B cell (primary cell): ENCODE measurements around the gene GABRR2. TPM values are rescaled to one million over a fixed set of nuclear protein-coding genes. Genes with fewer than 3 reads are reported as not detected.

ENCODE experiments used
- ATAC-seq: fragments of 200-7000 bp; cut with Tn5 transposase; one replicate; pipeline ENCODE4 v1.10.0; 2021; ENCODE audit warnings: low read depth, mild to moderate bottlenecking, moderate number of reproducible peaks, moderate library complexity
- CTCF ChIA-PET: fragments of 350-600 bp; sonication (Branson Sonifier 250); formaldehyde crosslinking; loops from one replicate; lab custom pipeline; 2021; ENCODE audit warnings: antibody characterized with exemption, inconsistent platforms; lab: Charles Lee
- POLR2A ChIA-PET: fragments of 350-600 bp; sonication (Branson Sonifier 250); formaldehyde crosslinking; loops from one replicate; lab custom pipeline; 2021; ENCODE audit warnings: antibody characterized with exemption; lab: Charles Lee
- DNase-seq: peaks from one replicate; pipeline ENCODE4 v3.0.0; 2013
- H2AFZ ChIP-seq: 2 replicates; pipeline ENCODE4 v1.6.1; 2012; ENCODE audit warnings: mild to moderate bottlenecking, low read depth, low read length; ENCODE audit not compliant: insufficient read depth, poor library complexity, severe bottlenecking
- H3K27ac ChIP-seq, 2 donors: 1 replicate in 1 of 2; 2 replicates in 1 of 2; pipeline ENCODE4 v1.5.1; 2012 to 2013; ENCODE audit warnings: low read length in 2 of 2, mild to moderate bottlenecking in 2 of 2, moderate library complexity in 1 of 2
- H3K27me3 ChIP-seq, 4 experiments: fragments of 200-600 bp in 1 of 4; sonication (generic) in 1 of 4; replicated peaks in 1 of 4; 1 replicate in 2 of 4; 2 replicates in 2 of 4; pipeline versions ENCODE4 v1.6.1 to v1.7.0; 2013 to 2016; ENCODE audit warnings: low read length in 3 of 4, mild to moderate bottlenecking in 2 of 4, mixed read lengths in 1 of 4, moderate library complexity in 1 of 4; ENCODE audit not compliant: insufficient read depth in 4 of 4, control insufficient read depth in 3 of 4; ENCODE audit errors: control extremely low read depth in 1 of 4
- H3K36me3 ChIP-seq, 2 experiments: replicated peaks in 1 of 2; 1 replicate in 1 of 2; 2 replicates in 1 of 2; pipeline versions ENCODE4 v1.6.1 to v1.7.1; 2013; ENCODE audit warnings: low read length in 1 of 2; ENCODE audit not compliant: insufficient read depth in 2 of 2, control insufficient read depth in 1 of 2; ENCODE audit errors: control extremely low read depth in 1 of 2, extremely low read depth in 1 of 2
- H3K4me1 ChIP-seq, 2 donors: fragments of 200-600 bp in 1 of 2; sonication (generic) in 1 of 2; 1 replicate in 1 of 2; 2 replicates in 1 of 2; pipeline versions ENCODE4 v1.5.1 to v1.6.1; 2013 to 2017; ENCODE audit warnings: low read length in 2 of 2; ENCODE audit not compliant: control insufficient read depth in 2 of 2, insufficient read depth in 2 of 2
- H3K4me2 ChIP-seq: replicated peaks from 2 replicates; pipeline ENCODE3; 2012; ENCODE audit warnings: mild to moderate bottlenecking, low read depth, low read length; ENCODE audit not compliant: poor library complexity, severe bottlenecking
- H3K4me3 ChIP-seq, 5 experiments: fragments of 200-600 bp in 1 of 5; sonication (generic) in 1 of 5; 1 replicate in 3 of 5; 2 replicates in 2 of 5; pipeline versions ENCODE4 v1.5.1 to v1.7.0; 2011 to 2016; ENCODE audit warnings: low read length in 4 of 5, mild to moderate bottlenecking in 4 of 5, low read depth in 2 of 5, control low read depth in 1 of 5, moderate library complexity in 1 of 5; ENCODE audit not compliant: insufficient read depth in 1 of 5; ENCODE audit errors: control extremely low read depth in 1 of 5, extremely low read depth in 1 of 5
- H3K79me2 ChIP-seq: fragments of 200-600 bp; sonication (generic); one replicate; pipeline ENCODE4 v1.6.0; 2016; ENCODE audit warnings: low read length; ENCODE audit not compliant: control insufficient read depth, insufficient read depth
- H3K9ac ChIP-seq: fragments of 200-600 bp; sonication (generic); 2 replicates; pipeline ENCODE4 v1.6.1; 2017; ENCODE audit warnings: mild to moderate bottlenecking, low read length, moderate library complexity
- H3K9me3 ChIP-seq, 3 donors: one replicate each; pipeline versions ENCODE4 v1.6.1 to v1.7.1; 2013; ENCODE audit warnings: low read length in 2 of 3; ENCODE audit not compliant: control insufficient read depth in 2 of 3, insufficient read depth in 1 of 3; ENCODE audit errors: control extremely low read depth in 1 of 3
- H4K20me1 ChIP-seq: 2 replicates; pipeline ENCODE4 v1.6.0; 2012; ENCODE audit warnings: mild to moderate bottlenecking, low read length; ENCODE audit not compliant: insufficient read depth, control insufficient read depth, poor library complexity, severe bottlenecking
- H3K27ac Mint-ChIP-seq: one replicate; pipeline ENCODE4 v1.8.0; 2021; ENCODE audit warnings: mixed read lengths
- H3K27me3 Mint-ChIP-seq: one replicate; pipeline ENCODE4 v1.8.0; 2021; ENCODE audit warnings: mixed read lengths
- H3K4me1 Mint-ChIP-seq: one replicate; pipeline ENCODE4 v1.8.0; 2021; ENCODE audit warnings: mixed read lengths
- H3K4me3 Mint-ChIP-seq: one replicate; pipeline ENCODE4 v1.8.0; 2021; ENCODE audit warnings: mixed read lengths
- H3K9me3 Mint-ChIP-seq: one replicate; pipeline ENCODE4 v1.8.0; 2022; ENCODE audit warnings: mixed read lengths; ENCODE audit not compliant: insufficient read depth
- CTCF ChIP-seq: fragments of 200-600 bp; IDR thresholded peaks from one replicate; pipeline ENCODE4 v1.8.0; 2022; ENCODE audit warnings: antibody characterized with exemption, mild to moderate bottlenecking
- EZH2 ChIP-seq: IDR thresholded peaks from 2 replicates; pipeline ENCODE4 v1.6.1; 2012; ENCODE audit warnings: borderline replicate concordance, low read depth, mild to moderate bottlenecking, moderate library complexity, low read length; ENCODE audit not compliant: insufficient read depth, poor library complexity, severe bottlenecking
- WGBS: methylation state at CpG from one replicate; pipeline ENCODE4 v1.1.5; 2013; ENCODE audit warnings: missing lambda C conversion rate; ENCODE audit not compliant: insufficient coverage; 5-methylcytosine and 5-hydroxymethylcytosine counted together
- intact Hi-C: fragments of 100-400 bp; cut with micrococcal nuclease; formaldehyde crosslinking; loops from one replicate; pipeline ENCODE4 v1.10.0; 2022
- polyA plus RNA-seq: library from polyadenylated mRNA; depleted of rRNA; stranded (reverse); fragments of >200 nt; gene quantifications from 2 replicates; pipeline ENCODE4 v1.2.3, GENCODE V29; 2012
- total RNA-seq, 2 donors: library from RNA; stranded (reverse); fragments of 120-200 nt in 1 of 2; gene quantifications; 1 replicate in 1 of 2; 2 replicates in 1 of 2; pipeline versions ENCODE4 v1.2.3 to v1.2.4, GENCODE V29; 2013 to 2022

The GABRR2 gene
- total and polyA plus RNA-seq, 2 donors (not counting 1 experiment from before 2014, with no cell fraction given) = 0.59 to 4.7 TPM

- Mint-ChIP-seq H3K9me3 (no peaks in the 10 kb centered on the region), H3K4me3 (no peak overlapping the region), H3K27ac (no peak overlapping the region), H3K4me1 (peaks cover 13% of the 10 kb centered on the region), H3K27me3 (no peaks in the 10 kb centered on the region)
- TF ChIP-seq EZH2 (no peak), CTCF (no peak)
- H3K79me2 ChIP-seq = no peaks in the 10 kb centered on the region
- POLR2A ChIA-PET = no interaction called here
- H3K9me3 ChIP-seq = no peaks in the 10 kb centered on the region
- no peaks in the 10 kb centered on the region for H3K27me3 ChIP-seq
- H3K4me1 ChIP-seq = peaks cover 10 to 14% of the 10 kb centered on the region in 2 donors
- CTCF ChIA-PET = no interaction called here
- no peaks in the 10 kb centered on the region for H4K20me1 ChIP-seq
- no peak overlapping the region for H3K4me2 ChIP-seq
- H3K4me3 ChIP-seq = no peak overlapping the region
- no peak overlapping the region for H3K9ac ChIP-seq
- 100% methylated on average over 2 of the region's 3 CpGs for WGBS
- H3K36me3 ChIP-seq = no peaks in the 10 kb centered on the region
- DNase-seq (no peak), ATAC-seq (no peak)
- no peak overlapping the region for H2AFZ ChIP-seq
- no peak overlapping the region for H3K27ac ChIP-seq
- intact Hi-C loops = no loop called here
These were observed 41.3 kb downstream of the GABRR2 start for GRCh38 chr6:89273816-89274215.

- ChIA-PET POLR2A (no interaction called here), CTCF (interaction anchor here (1.0 kb wide), 1 partner anchor 9 kb away, joined by 4 read pairs; no protein-coding TSS in a partner anchor)
- H3K4me1 ChIP-seq = peaks cover 10 to 14% of the 10 kb centered on the region in 2 donors
- TF ChIP-seq CTCF = no peak
- TF ChIP-seq EZH2 = no peak
- H3K4me3 ChIP-seq = no peak overlapping the region
- H3K9me3 ChIP-seq = no peaks in the 10 kb centered on the region
- H3K4me2 ChIP-seq = no peak overlapping the region
- ATAC-seq = no peak
- H3K27me3 Mint-ChIP-seq = no peaks in the 10 kb centered on the region
- no peak overlapping the region for H3K9ac ChIP-seq
- no peak overlapping the region for H2AFZ ChIP-seq
- no peak overlapping the region for H3K4me3 Mint-ChIP-seq
- H3K36me3 ChIP-seq = no peaks in the 10 kb centered on the region
- 97% methylated on average over 11 of the region's 11 CpGs for WGBS
- H3K9me3 Mint-ChIP-seq = no peaks in the 10 kb centered on the region
- H3K79me2 ChIP-seq = no peaks in the 10 kb centered on the region
- H3K4me1 Mint-ChIP-seq = peaks cover 13% of the 10 kb centered on the region
- H3K27ac Mint-ChIP-seq = no peak overlapping the region
- DNase-seq = no peak
- no peak overlapping the region for H3K27ac ChIP-seq
- intact Hi-C loops = no loop called here
- no peaks in the 10 kb centered on the region for H3K27me3 ChIP-seq
- H4K20me1 ChIP-seq = no peaks in the 10 kb centered on the region
These were observed 42.5 kb downstream of the GABRR2 start for GRCh38 chr6:89272596-89272995.
